GM13976 (cell line): ENCODE measurements around the gene LRRC30.
A peak's percentile ranks its signal among the peaks of the same experiment; 100 is the strongest.

Source experiments
- DNase-seq: peaks from one replicate; pipeline ENCODE4 v3.0.0; 2012; ENCODE audit warnings: low spot score
- CTCF ChIP-seq: IDR thresholded peaks from 2 replicates; pipeline ENCODE4 v1.5.1; 2012; ENCODE audit warnings: borderline replicate concordance, mild to moderate bottlenecking; ENCODE audit not compliant: insufficient read depth; ENCODE audit errors: extremely low read depth, missing control alignments, control extremely low read depth
- in situ Hi-C: fragments of 300-500 bp; cut with MboI; formaldehyde crosslinking; loops from one replicate; pipeline ENCODE4 v1.12.0; 2022; ENCODE audit warnings: low sequenced_read_pairs, mixed read lengths, inconsistent platforms; ENCODE audit not compliant: unreplicated experiment

LRRC30 gene

GRCh38 chr18:7221424-7222155, 9.3 kb upstream of the LRRC30 start:
- in situ Hi-C loops = no loop called here
- no peak for DNase-seq
- peak; percentile 46 for TF ChIP-seq CTCF

GRCh38 chr18:7224198-7224597, 6.7 kb upstream of the LRRC30 start:
- no peak for DNase-seq
- no peak for TF ChIP-seq CTCF
- in situ Hi-C loops = no loop called here

- TF ChIP-seq CTCF = no peak
- in situ Hi-C loops = loop anchor here (25.0 kb wide), 1 partner anchor 105 kb away; no protein-coding TSS in a partner anchor
- DNase-seq = no peak
These were observed 1.3 kb downstream of the LRRC30 start for GRCh38 chr18:7232218-7232617.

DNA sequence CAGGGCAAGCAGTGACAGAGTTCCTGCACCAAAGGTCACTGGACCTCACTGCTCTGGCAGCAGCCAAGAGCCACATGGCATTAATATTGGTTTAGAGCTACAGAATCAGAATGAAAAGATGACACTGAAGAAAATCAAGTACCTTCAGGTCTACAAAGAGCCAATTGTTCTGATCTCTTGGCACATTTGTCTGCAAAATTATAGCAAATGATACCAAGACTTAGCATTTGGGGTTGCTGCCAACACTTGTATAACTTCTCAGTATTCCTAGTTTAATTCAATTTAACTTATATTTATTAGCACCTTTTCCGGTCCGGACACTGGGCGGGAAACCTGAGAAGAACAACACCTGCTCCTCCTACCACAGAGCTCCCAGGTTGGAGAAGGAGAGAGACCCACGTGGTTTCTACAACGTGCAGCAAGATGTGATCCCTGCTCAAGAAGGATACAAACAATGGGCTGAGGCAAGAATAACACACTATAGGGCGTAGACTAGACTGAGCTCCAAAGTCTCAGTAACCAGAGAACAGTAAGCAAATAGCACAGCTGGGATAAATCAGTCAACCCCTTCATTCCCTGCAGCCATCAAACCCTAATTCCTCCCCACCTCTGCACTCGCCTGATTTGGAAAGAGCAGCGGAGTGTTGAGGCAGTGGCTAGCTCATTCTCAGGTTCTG, 2.4 kb downstream of the LRRC30 start:
- in situ Hi-C loops = loop anchor here (25.0 kb wide), 1 partner anchor 104 kb away; no protein-coding TSS in a partner anchor
- TF ChIP-seq CTCF = no peak
- DNase-seq = no peak

DNA sequence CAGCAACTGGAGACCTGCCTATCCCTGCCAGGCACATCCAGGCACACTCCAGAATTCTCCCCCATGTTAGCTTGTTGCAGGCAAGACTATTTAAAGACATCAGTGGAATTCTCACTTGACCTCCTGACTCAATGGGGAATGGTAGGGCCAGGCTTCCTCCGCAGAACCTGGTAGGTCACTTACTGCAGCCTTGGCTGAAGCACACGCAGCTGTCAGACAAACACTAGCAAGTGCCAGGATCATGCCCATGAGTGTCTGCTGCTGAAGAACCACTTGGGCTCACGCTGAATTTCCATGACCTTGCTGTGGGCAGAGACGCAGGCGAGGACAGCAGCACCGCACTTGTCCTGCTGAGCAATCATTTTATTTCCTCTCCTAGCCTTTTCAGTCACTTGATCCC, 3.2 kb downstream of the LRRC30 start:
- TF ChIP-seq CTCF = no peak
- in situ Hi-C loops = loop anchor here (25.0 kb wide), 1 partner anchor 103 kb away; no protein-coding TSS in a partner anchor
- DNase-seq = no peak

DNA sequence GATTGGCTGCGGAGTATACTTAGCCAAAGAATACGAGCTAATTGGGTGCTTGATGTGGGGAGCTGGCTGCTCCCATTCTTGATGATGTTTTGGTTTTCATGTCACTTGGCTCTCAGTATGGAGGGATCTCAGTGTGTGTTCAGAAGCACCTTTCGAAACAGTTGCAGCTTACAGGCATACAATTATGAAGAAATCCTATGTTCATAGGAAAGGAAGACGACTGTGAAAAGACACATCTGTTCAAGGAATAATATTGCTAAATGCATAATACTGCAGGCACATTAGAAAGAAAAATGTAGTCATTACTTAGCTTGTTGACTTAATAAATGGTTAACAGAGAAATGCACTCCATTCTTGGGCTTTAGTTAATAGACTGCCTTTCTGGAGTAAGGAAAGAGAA, 4.1 kb downstream of the LRRC30 start:
- DNase-seq = no peak
- TF ChIP-seq CTCF = no peak
- in situ Hi-C loops = loop anchor here (25.0 kb wide), 1 partner anchor 102 kb away; no protein-coding TSS in a partner anchor
